EH (cell line): ENCODE measurements around the gene CEACAM1.
A peak's percentile ranks its signal among the peaks of the same experiment; 100 is the strongest.
"Not testable (repeated sequence)": the region's sequence is repeated elsewhere in the genome, so short reads cannot be mapped to it uniquely, and the experiment has no call there.

Experiments
- DNase-seq: peaks from one replicate; pipeline ENCODE4 v3.0.0-alpha.2; 2015; ENCODE audit warnings: low read depth

The CEACAM1 gene

GRCh38 chr19:42511340-42511739, 16.9 kb downstream of the CEACAM1 start:
- DNase-seq = no peak

GRCh38 chr19:42508892-42509444, 19.3 kb downstream of the CEACAM1 start:
- no peak for DNase-seq

GRCh38 chr19:42505066-42505465, 23.2 kb downstream of the CEACAM1 start:
- no peak for DNase-seq

GRCh38 chr19:42501733-42502132, 26.5 kb downstream of the CEACAM1 start:
- DNase-seq = no peak

GRCh38 chr19:42501243-42501642, 27.0 kb downstream of the CEACAM1 start:
- DNase-seq = not testable (repeated sequence)

GRCh38 chr19:42498169-42498757, 30.0 kb downstream of the CEACAM1 start:
- no peak for DNase-seq

- DNase-seq = no peak
Observed at GRCh38 chr19:42497492-42498168, 30.7 kb downstream of the CEACAM1 start.

- no peak for DNase-seq
Observed at GRCh38 chr19:42496460-42497133, 31.7 kb downstream of the CEACAM1 start.

GRCh38 chr19:42495663-42496062, 32.6 kb downstream of the CEACAM1 start:
- no peak for DNase-seq

GRCh38 chr19:42494321-42494720, 34.0 kb downstream of the CEACAM1 start:
- peak; percentile 4 for DNase-seq

GRCh38 chr19:42488783-42489521, 39.3 kb downstream of the CEACAM1 start:
- no peak for DNase-seq

- DNase-seq = no peak
Observed at GRCh38 chr19:42487798-42488178, 40.5 kb downstream of the CEACAM1 start.

GRCh38 chr19:42487032-42487797, 41.1 kb downstream of the CEACAM1 start:
- peak; percentile 64 for DNase-seq

GRCh38 chr19:42485036-42485435, 43.2 kb downstream of the CEACAM1 start:
- not testable (repeated sequence) for DNase-seq

- peak; percentile 80 for DNase-seq
Observed at GRCh38 chr19:42480335-42481095, 47.8 kb downstream of the CEACAM1 start.

- DNase-seq = no peak
Observed at GRCh38 chr19:42479736-42480135, 48.5 kb downstream of the CEACAM1 start.

GRCh38 chr19:42478765-42479311, 49.4 kb downstream of the CEACAM1 start:
- DNase-seq = peak; percentile 3

GRCh38 chr19:42477933-42478332, 50.3 kb downstream of the CEACAM1 start:
- DNase-seq = no peak

- no peak for DNase-seq
Observed at GRCh38 chr19:42477117-42477516, 51.2 kb downstream of the CEACAM1 start.

- DNase-seq = no peak
Observed at GRCh38 chr19:42475366-42475765, 52.9 kb downstream of the CEACAM1 start.
